K562 (cell line): ENCODE results near the gene GPC1. TPM values are rescaled to one million over a fixed set of nuclear protein-coding genes. Genes with fewer than 3 reads are reported as not detected.

ENCODE experiments used
- ATAC-seq: fragments of 200-7000 bp; cut with Tn5 transposase; 3 replicates; pipeline ENCODE4 v1.9.1; 2020; ENCODE audit warnings: moderate library complexity
- BruUV-seq: library from RNA; stranded (reverse); fragments of 400-500 nt; replicated peaks from 2 replicates; lab custom pipeline; 2021; lab: Mats Ljungman, UMichigan
- CTCF ChIA-PET: fragments of 300-600 bp; formaldehyde crosslinking; extraction: SDS; loops from one replicate; lab custom pipeline; 2021; ENCODE audit warnings: low intra/inter-chr PET ratio; lab: Yijun Ruan, JAX
- POLR2A ChIA-PET: fragments of 300-600, 350-650 bp; sonication (Branson Sonifier 250); formaldehyde crosslinking; extraction: SDS; loops from one replicate; lab custom pipeline; 2021; ENCODE audit warnings: antibody characterized with exemption, inconsistent platforms; lab: Yijun Ruan, JAX
- DNase-seq, 4 experiments: peaks; one replicate each; pipeline versions ENCODE4 v3.0.0 to v3.0.0-alpha.2; 2011 to 2018; ENCODE audit warnings: low spot score in 3 of 4, mixed read lengths in 3 of 4; ENCODE audit errors: extremely low read depth in 1 of 4
- FAIRE-seq: peaks from 2 replicates; lab custom pipeline; 2011; peaks lifted over from hg19 to GRCh38; lab: Jason Lieb, UNC
- H2AFZ ChIP-seq: 2 replicates; pipeline ENCODE4 v1.6.0; 2011; ENCODE audit warnings: low read depth, low read length, control low read depth, inconsistent platforms
- H3K27ac ChIP-seq: fragments of 200-600 bp; 3 replicates; pipeline ENCODE4 v1.8.0; 2011; ENCODE audit warnings: low read depth, mild to moderate bottlenecking, control low read depth, inconsistent platforms, low read length, moderate library complexity, mixed read lengths; ENCODE audit errors: extremely low read depth
- H3K27me3 ChIP-seq, 2 experiments: fragments of 300-600 bp in 1 of 2; 2 replicates in 1 of 2; 3 replicates in 1 of 2; pipeline versions ENCODE4 v1.6.0 to v1.8.0; 2011; ENCODE audit warnings: inconsistent platforms in 2 of 2, low read length in 2 of 2, mild to moderate bottlenecking in 1 of 2, mixed read lengths in 1 of 2, moderate library complexity in 1 of 2; ENCODE audit not compliant: control insufficient read depth in 2 of 2, insufficient read depth in 2 of 2
- H3K36me3 ChIP-seq: fragments of 300-600 bp; 3 replicates; pipeline ENCODE4 v1.8.0; 2011; ENCODE audit warnings: mild to moderate bottlenecking, low read length, inconsistent platforms; ENCODE audit not compliant: control insufficient read depth, insufficient read depth
- H3K4me1 ChIP-seq, 2 experiments: fragments of 200-600 bp in 1 of 2; replicated peaks in 1 of 2; 2 replicates in 1 of 2; 3 replicates in 1 of 2; pipeline versions ENCODE4 v1.5.1 to v1.8.0; 2011; ENCODE audit warnings: inconsistent platforms in 2 of 2, low read length in 2 of 2, mild to moderate bottlenecking in 1 of 2, mixed read lengths in 1 of 2, moderate library complexity in 1 of 2; ENCODE audit not compliant: control insufficient read depth in 2 of 2, insufficient read depth in 2 of 2
- H3K4me2 ChIP-seq: 2 replicates; pipeline ENCODE4 v1.6.1; 2011; ENCODE audit warnings: low read length, control low read depth, inconsistent platforms, mixed read lengths; ENCODE audit not compliant: insufficient read depth
- H3K4me3 ChIP-seq: fragments of 200-600 bp; sonication (generic), shearing (Covaris generic); 2 replicates; pipeline ENCODE4 v1.5.1; 2016; ENCODE audit warnings: control low read depth, inconsistent platforms
- H3K79me2 ChIP-seq: fragments of 200-600 bp; 3 replicates; pipeline ENCODE4 v1.8.0; 2011; ENCODE audit warnings: low read length, inconsistent platforms; ENCODE audit not compliant: control insufficient read depth, insufficient read depth
- H3K9ac ChIP-seq, 2 experiments: 2 replicates each; pipeline versions ENCODE4 v1.6.0 to v1.6.1; 2011; ENCODE audit warnings: low read depth in 2 of 2, low read length in 2 of 2, control low read depth in 1 of 2, inconsistent platforms in 1 of 2, mild to moderate bottlenecking in 1 of 2, mixed read lengths in 1 of 2; ENCODE audit not compliant: insufficient read depth in 1 of 2
- H3K9me1 ChIP-seq: one replicate; pipeline ENCODE4 v1.6.0; 2011; ENCODE audit warnings: inconsistent platforms, mild to moderate bottlenecking, low read length, moderate library complexity; ENCODE audit not compliant: control insufficient read depth, insufficient read depth
- H3K9me3 ChIP-seq: replicated peaks from 2 replicates; pipeline ENCODE4 v1.5.1; 2011; ENCODE audit warnings: low read depth, low read length, inconsistent platforms; ENCODE audit not compliant: control insufficient read depth, insufficient read depth
- H4K20me1 ChIP-seq: replicated peaks from 2 replicates; pipeline ENCODE4 v1.6.1; 2011; ENCODE audit warnings: low read length, inconsistent platforms, mixed read lengths; ENCODE audit not compliant: control insufficient read depth, insufficient read depth
- CHD2 ChIP-seq: IDR thresholded peaks from 2 replicates; pipeline ENCODE4 v1.6.1; 2011; ENCODE audit warnings: low read depth, low read length
- HDAC2 ChIP-seq: fragments of 450-650 bp; IDR thresholded peaks from 2 replicates; pipeline ENCODE4 v1.6.1; 2016; ENCODE audit warnings: mild to moderate bottlenecking
- IRF2 ChIP-seq: sonication (generic); formaldehyde crosslinking; IDR thresholded peaks from 2 replicates; pipeline ENCODE4 v1.8.1; 2022; ENCODE audit warnings: mild to moderate bottlenecking, missing genetic modification reagents
- PHTF2 ChIP-seq: fragments of 250-450 bp; sonication (Bioruptor Pico); IDR thresholded peaks from 2 replicates; pipeline ENCODE4 v1.5.0; 2021; ENCODE audit warnings: mild to moderate bottlenecking
- PML ChIP-seq: IDR thresholded peaks from 2 replicates; pipeline ENCODE4 v1.6.1; 2012; ENCODE audit warnings: low read length, inconsistent platforms
- TBP ChIP-seq: optimal IDR thresholded peaks from 2 replicates; pipeline ENCODE3; 2011; ENCODE audit warnings: low read depth, low read length, improper control_type of control experiment
- ZNF764 ChIP-seq: fragments of 250-450 bp; sonication (Bioruptor Pico); IDR thresholded peaks from 2 replicates; pipeline ENCODE4 v1.4.0; 2020; ENCODE audit warnings: low read depth, mild to moderate bottlenecking, moderate library complexity
- WGBS: fragments of 100-300 bp; shearing (Covaris generic); methylation state at CpG from one replicate; pipeline ENCODE4 v1.1.6; 2016; ENCODE audit warnings: low coverage, mixed read lengths; ENCODE audit not compliant: insufficient coverage; ENCODE audit errors: missing lambda C conversion rate; 5-methylcytosine and 5-hydroxymethylcytosine counted together
- in situ Hi-C: fragments of 300-500 bp; cut with MboI; formaldehyde crosslinking; loops from 4 replicates; pipeline ENCODE4 v1.15.0; 2018; ENCODE audit warnings: inconsistent platforms, mixed read lengths
- intact Hi-C: fragments of 100-400 bp; cut with micrococcal nuclease; formaldehyde crosslinking; loops from 2 replicates; pipeline ENCODE4 v1.14.2; 2022
- polyA plus RNA-seq, 8 experiments: library from polyadenylated mRNA; depleted of rRNA in 4 of 8; stranded (reverse) in 5 of 8; unstranded in 3 of 8; fragments of >200 nt; fragmentation: Nextera tagmentation in 2 of 8; fragmentation: Illumina TruSeq in 1 of 8; extraction: Ambion mirVana in 2 of 8; extraction: Trizol in 1 of 8; gene quantifications; 2 replicates each; pipeline versions ENCODE4 v1.2.1 to v1.2.3, GENCODE V29; 2011 to 2014; ENCODE audit warnings: inconsistent platforms in 1 of 8, missing spikeins in 1 of 8
- total RNA-seq, 7 experiments: library from RNA; depleted of rRNA in 6 of 7; stranded (reverse); fragments of >200 nt in 6 of 7; fragmentation: Illumina TruSeq in 2 of 7; extraction: Trizol in 2 of 7; gene quantifications; 2 replicates each; pipeline versions ENCODE4 v1.2.1 to v1.2.3, GENCODE V29; 2011 to 2021; ENCODE audit warnings: low replicate concordance in 1 of 7
- TF ChIP-seq, protein P1 (sequence below): fragments of 450-650 bp; IDR thresholded peaks from 2 replicates; pipeline ENCODE4 v1.6.1; 2018; ENCODE audit warnings: mild to moderate bottlenecking, low read depth; ENCODE audit not compliant: partially characterized antibody
- TF ChIP-seq, protein P2 (sequence below), 2 experiments: fragments of 250-450 bp in 1 of 2; fragments of 450-650 bp in 1 of 2; sonication (Bioruptor Pico) in 1 of 2; IDR thresholded peaks; 2 replicates each; pipeline versions ENCODE4 v1.6.1 to v1.8.0; 2016 to 2021; ENCODE audit warnings: mild to moderate bottlenecking in 2 of 2, moderate library complexity in 2 of 2, missing compliant biosample characterization in 1 of 2, missing genetic modification characterization in 1 of 2

The GPC1 gene
- total and polyA plus RNA-seq, 9 of the 15 experiments (the other 6 are each of a cell fraction or from before 2014, with no cell fraction given), result 0.07 to 0.82 (median 0.14) TPM; not detected in 3

GRCh38 chr2:240399419-240400324 is 35.8 kb upstream of the GPC1 start (continued):
- TF ChIP-seq TBP, result no peak

GRCh38 chr2:240400371-240401161 is 34.9 kb upstream of the GPC1 start:
- H3K79me2 ChIP-seq, result no peaks in the 10 kb centered on the region
- 7% methylated on average over 18 of the region's 22 CpGs for WGBS
- DNase-seq (no peak), FAIRE-seq (no peak), ATAC-seq (no peak)
- TF ChIP-seq, protein P1, sequence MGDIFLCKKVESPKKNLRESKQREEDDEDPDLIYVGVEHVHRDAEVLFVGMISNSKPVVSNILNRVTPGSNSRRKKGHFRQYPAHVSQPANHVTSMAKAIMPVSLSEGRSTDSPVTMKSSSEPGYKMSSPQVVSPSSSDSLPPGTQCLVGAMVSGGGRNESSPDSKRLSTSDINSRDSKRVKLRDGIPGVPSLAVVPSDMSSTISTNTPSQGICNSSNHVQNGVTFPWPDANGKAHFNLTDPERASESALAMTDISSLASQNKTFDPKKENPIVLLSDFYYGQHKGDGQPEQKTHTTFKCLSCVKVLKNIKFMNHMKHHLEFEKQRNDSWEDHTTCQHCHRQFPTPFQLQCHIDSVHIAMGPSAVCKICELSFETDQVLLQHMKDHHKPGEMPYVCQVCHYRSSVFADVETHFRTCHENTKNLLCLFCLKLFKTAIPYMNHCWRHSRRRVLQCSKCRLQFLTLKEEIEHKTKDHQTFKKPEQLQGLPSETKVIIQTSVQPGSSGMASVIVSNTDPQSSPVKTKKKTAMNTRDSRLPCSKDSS, result no peak
- no peak for TF ChIP-seq CHD2
- TF ChIP-seq HDAC2, result no peak
- TF ChIP-seq ZNF764 (CRISPR knock-in tag), result no peak
- TF ChIP-seq IRF2 (CRISPR knock-in tag), result no peak
- TF ChIP-seq PML, result no peak
- TF ChIP-seq, protein P2, sequence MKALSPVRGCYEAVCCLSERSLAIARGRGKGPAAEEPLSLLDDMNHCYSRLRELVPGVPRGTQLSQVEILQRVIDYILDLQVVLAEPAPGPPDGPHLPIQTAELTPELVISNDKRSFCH (CRISPR knock-in tag; IDR thresholded peaks at IDR 0.05), result no peak
- TF ChIP-seq, protein P2 (tag; IDR thresholded peaks at IDR 0.05), result no peak
- TF ChIP-seq PHTF2, result no peak
- H4K20me1 ChIP-seq, result no peaks in the 10 kb centered on the region; the same call in 1 of the 2 replicates
- intact Hi-C loops (no loop called here), in situ Hi-C loops (no loop called here)
- H3K4me2 ChIP-seq, result no peak overlapping the region
- no peak overlapping the region for H3K9ac ChIP-seq
- H3K4me1 ChIP-seq, result no peaks in the 10 kb centered on the region; a peak in 1 of 5 replicates
- H3K27ac ChIP-seq, result no peak overlapping the region
- BruUV-seq, result no TSS peak
- no peaks in the 10 kb centered on the region for H3K36me3 ChIP-seq
- no peaks in the 10 kb centered on the region for H3K9me3 ChIP-seq
- no peak overlapping the region for H3K4me3 ChIP-seq
- POLR2A ChIA-PET, result interaction anchor here (0.6 kb wide), 1 partner anchor 97 kb away, joined by 4 read pairs; no protein-coding TSS in a partner anchor
- peaks cover 2 to 60% of the 10 kb centered on the region in 2 experiments; a peak in 2 of 5 replicates for H3K27me3 ChIP-seq
- CTCF ChIA-PET, result no interaction called here
- H2AFZ ChIP-seq, result no peak overlapping the region
- H3K9me1 ChIP-seq, result no peaks in the 10 kb centered on the region
